ENCODE measurements around the gene NOC2L. TPM values are rescaled to one million over a fixed set of nuclear protein-coding genes. Genes with fewer than 3 reads are reported as not detected.

The NOC2L gene
- total RNA-seq, 2 donors from 2014 or later = 83.5 to 97.3 TPM

DNA sequence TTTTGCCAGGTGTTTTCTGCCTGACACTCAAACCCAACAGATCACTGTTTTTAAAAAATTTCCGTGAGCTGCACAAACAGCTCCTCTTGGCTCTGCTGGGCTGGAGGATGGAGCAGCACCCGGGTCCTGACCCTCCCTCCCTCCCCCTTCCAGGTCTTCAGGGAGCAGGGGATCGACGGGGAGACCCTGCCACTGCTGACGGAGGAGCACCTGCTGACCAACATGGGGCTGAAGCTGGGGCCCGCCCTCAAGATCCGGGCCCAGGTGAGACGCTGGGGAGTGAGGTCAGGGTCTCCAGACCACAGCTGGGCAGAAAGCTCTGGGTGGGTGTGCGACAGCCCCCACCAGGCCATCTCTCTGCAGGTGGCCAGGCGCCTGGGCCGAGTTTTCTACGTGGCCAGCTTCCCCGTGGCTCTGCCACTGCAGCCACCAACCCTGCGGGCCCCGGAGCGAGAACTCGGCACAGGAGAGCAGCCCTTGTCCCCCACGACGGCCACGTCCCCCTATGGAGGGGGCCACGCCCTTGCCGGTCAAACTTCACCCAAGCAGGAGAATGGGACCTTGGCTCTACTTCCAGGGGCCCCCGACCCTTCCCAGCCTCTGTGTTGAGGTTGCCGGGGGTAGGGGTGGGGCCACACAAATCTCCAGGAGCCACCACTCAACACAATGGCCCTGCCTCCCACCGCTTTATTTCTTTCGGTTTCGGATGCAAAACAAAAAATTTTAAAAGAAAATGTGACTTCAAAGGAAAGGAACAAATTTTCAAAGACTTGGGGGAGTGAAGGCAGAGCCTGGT lies 15.3 kb downstream of the NOC2L start:
- H3K36me3 Mint-ChIP-seq (ENCODE audit: low read depth) = peaks cover 27% of the 10 kb centered on the region
- peak overlapping the region; percentile 66 for H3K27ac ChIP-seq (ENCODE audit: low read depth, low read length)
- H3K4me1 Mint-ChIP-seq = peaks cover 10% of the 10 kb centered on the region
- H3K27ac Mint-ChIP-seq = peak overlapping the region; percentile 64
- H3K9ac ChIP-seq (ENCODE audit: extremely low read depth, low read length, poor library complexity, severe bottlenecking) = no peak overlapping the region
- no peaks in the 10 kb centered on the region for H3K9me3 Mint-ChIP-seq
- H3K4me3 ChIP-seq (ENCODE audit: low read length) = no peak overlapping the region
- H3K27me3 Mint-ChIP-seq (ENCODE audit: insufficient read depth) = peaks cover 12% of the 10 kb centered on the region
- peaks cover 16% of the 10 kb centered on the region for H3K4me1 ChIP-seq (ENCODE audit: control insufficient read depth, insufficient read depth, low read length)
- no peak for DNase-seq
- TF ChIP-seq, protein P1, sequence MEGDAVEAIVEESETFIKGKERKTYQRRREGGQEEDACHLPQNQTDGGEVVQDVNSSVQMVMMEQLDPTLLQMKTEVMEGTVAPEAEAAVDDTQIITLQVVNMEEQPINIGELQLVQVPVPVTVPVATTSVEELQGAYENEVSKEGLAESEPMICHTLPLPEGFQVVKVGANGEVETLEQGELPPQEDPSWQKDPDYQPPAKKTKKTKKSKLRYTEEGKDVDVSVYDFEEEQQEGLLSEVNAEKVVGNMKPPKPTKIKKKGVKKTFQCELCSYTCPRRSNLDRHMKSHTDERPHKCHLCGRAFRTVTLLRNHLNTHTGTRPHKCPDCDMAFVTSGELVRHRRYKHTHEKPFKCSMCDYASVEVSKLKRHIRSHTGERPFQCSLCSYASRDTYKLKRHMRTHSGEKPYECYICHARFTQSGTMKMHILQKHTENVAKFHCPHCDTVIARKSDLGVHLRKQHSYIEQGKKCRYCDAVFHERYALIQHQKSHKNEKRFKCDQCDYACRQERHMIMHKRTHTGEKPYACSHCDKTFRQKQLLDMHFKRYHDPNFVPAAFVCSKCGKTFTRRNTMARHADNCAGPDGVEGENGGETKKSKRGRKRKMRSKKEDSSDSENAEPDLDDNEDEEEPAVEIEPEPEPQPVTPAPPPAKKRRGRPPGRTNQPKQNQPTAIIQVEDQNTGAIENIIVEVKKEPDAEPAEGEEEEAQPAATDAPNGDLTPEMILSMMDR (conservative IDR thresholded peaks at IDR 0.05) = no peak
- H3K27me3 ChIP-seq (ENCODE audit: control insufficient read depth, insufficient read depth, low read length, poor library complexity, severe bottlenecking) = peaks cover 13% of the 10 kb centered on the region
- no peaks in the 10 kb centered on the region for H3K9me3 ChIP-seq (ENCODE audit: control insufficient read depth, low read length)
- 89 to 92% methylated on average over 19 to 27 of the region's 27 CpGs for WGBS, 2 experiments (ENCODE audit: insufficient coverage in 1 of 2, insufficient read length in 1 of 2)
- peaks cover 12% of the 10 kb centered on the region for H3K36me3 ChIP-seq (ENCODE audit: control insufficient read depth, insufficient read depth, low read length)
- peak overlapping the region; percentile 76 for H3K4me3 Mint-ChIP-seq

DNA sequence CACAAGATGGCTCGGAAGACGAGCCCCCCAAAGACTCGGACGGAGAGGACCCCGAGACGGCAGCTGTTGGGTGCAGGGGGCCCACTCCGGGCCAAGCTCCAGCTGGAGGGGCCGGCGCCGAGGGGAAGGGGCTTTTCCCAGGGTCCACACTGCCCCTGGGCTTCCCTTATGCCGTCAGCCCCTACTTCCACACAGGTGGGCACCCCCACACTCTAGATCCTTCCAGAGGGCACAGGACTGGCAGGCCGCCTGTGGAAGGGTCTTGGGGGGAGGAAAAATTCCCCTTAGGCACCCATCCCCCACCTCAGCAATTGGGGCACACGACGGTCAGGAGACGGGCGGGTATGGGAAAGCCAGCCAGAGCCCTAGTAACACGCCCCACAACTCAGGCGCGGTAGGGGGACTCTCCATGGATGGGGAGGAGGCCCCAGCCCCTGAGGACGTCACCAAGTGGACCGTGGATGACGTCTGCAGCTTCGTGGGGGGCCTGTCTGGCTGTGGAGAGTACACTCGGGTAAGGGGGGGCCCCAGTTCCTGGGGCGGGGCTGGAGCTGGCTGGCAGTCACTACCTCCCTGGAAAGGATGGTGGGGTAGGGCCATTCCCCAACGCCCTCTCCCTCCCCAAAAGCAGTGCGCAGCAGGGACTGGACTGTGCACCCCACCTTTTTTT lies 16.1 kb downstream of the NOC2L start:
- Histone ChIP-seq H3K36me3 (ENCODE audit: control insufficient read depth, insufficient read depth, low read length) (peaks cover 8% of the 10 kb centered on the region), H3K27ac (ENCODE audit: low read depth, low read length) (no peak overlapping the region), H3K9ac (ENCODE audit: extremely low read depth, low read length, poor library complexity, severe bottlenecking) (peak overlapping the region; percentile 20), H3K4me3 (ENCODE audit: low read length) (peak overlapping the region; percentile 55), H3K4me1 (ENCODE audit: control insufficient read depth, insufficient read depth, low read length) (peaks cover 16% of the 10 kb centered on the region), H3K27me3 (ENCODE audit: control insufficient read depth, insufficient read depth, low read length, poor library complexity, severe bottlenecking) (peaks cover 13% of the 10 kb centered on the region), H3K9me3 (ENCODE audit: control insufficient read depth, low read length) (no peaks in the 10 kb centered on the region)
- Mint-ChIP-seq H3K4me3 (peak overlapping the region; percentile 76), H3K27me3 (ENCODE audit: insufficient read depth) (peaks cover 17% of the 10 kb centered on the region), H3K36me3 (ENCODE audit: low read depth) (peaks cover 21% of the 10 kb centered on the region), H3K4me1 (peaks cover 15% of the 10 kb centered on the region), H3K27ac (no peak overlapping the region), H3K9me3 (no peaks in the 10 kb centered on the region)
- TF ChIP-seq, protein P1 (conservative IDR thresholded peaks at IDR 0.05) = no peak
- no peak for DNase-seq
- WGBS, 2 experiments (ENCODE audit: insufficient coverage in 1 of 2, insufficient read length in 1 of 2) = 46 to 52% methylated on average over 15 to 25 of the region's 27 CpGs

DNA sequence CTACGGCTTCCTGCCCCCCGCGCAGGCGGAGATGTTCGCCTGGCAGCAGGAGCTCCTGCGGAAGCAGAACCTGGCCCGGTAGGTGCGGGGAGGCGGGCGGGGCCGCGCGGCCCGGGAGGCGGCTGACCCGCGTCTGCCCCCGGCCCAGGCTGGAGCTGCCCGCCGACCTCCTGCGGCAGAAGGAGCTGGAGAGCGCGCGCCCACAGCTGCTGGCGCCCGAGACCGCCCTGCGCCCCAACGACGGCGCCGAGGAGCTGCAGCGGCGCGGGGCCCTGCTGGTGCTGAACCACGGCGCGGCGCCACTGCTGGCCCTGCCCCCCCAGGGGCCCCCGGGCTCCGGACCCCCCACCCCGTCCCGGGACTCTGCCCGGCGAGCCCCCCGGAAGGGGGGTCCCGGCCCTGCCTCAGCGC lies 16.6 kb downstream of the NOC2L start:
- Histone ChIP-seq H3K9me3 (ENCODE audit: control insufficient read depth, low read length) (no peaks in the 10 kb centered on the region), H3K27me3 (ENCODE audit: control insufficient read depth, insufficient read depth, low read length, poor library complexity, severe bottlenecking) (peaks cover 13% of the 10 kb centered on the region), H3K4me1 (ENCODE audit: control insufficient read depth, insufficient read depth, low read length) (peaks cover 16% of the 10 kb centered on the region), H3K4me3 (ENCODE audit: low read length) (peak overlapping the region; percentile 55), H3K27ac (ENCODE audit: low read depth, low read length) (no peak overlapping the region), H3K9ac (ENCODE audit: extremely low read depth, low read length, poor library complexity, severe bottlenecking) (peak overlapping the region; percentile 20), H3K36me3 (ENCODE audit: control insufficient read depth, insufficient read depth, low read length) (peaks cover 2% of the 10 kb centered on the region)
- Mint-ChIP-seq H3K27ac (no peak overlapping the region), H3K27me3 (ENCODE audit: insufficient read depth) (peaks cover 20% of the 10 kb centered on the region), H3K4me1 (peaks cover 15% of the 10 kb centered on the region), H3K36me3 (ENCODE audit: low read depth) (peaks cover 20% of the 10 kb centered on the region), H3K4me3 (peak overlapping the region; percentile 76), H3K9me3 (no peaks in the 10 kb centered on the region)
- peak; percentile 78 for DNase-seq
- 2% methylated on average over 48 of the region's 48 CpGs; no CpG with 5 or more reads in 1 of the 2 experiments for WGBS, 2 experiments (ENCODE audit: insufficient coverage in 1 of 2, insufficient read length in 1 of 2)
- TF ChIP-seq, protein P1 (conservative IDR thresholded peaks at IDR 0.05) = no peak
